A673 (cell line): Measurements from ENCODE around the gene HEPHL1. TPM values are rescaled to one million over a fixed set of nuclear protein-coding genes. Genes with fewer than 3 reads are reported as not detected.

Experiments used
- BruUV-seq: library from RNA; stranded (reverse); fragments of 400-500 nt; replicated peaks from 2 replicates; lab custom pipeline; 2021; lab: Mats Ljungman, UMichigan
- CTCF ChIA-PET: fragments of 300-600 bp; sonication (Branson Sonifier 250); formaldehyde crosslinking; loops from one replicate; lab custom pipeline; 2022; ENCODE audit warnings: antibody characterized with exemption; lab: Charles Lee
- POLR2A ChIA-PET: fragments of 300-600 bp; sonication (Branson Sonifier 250); formaldehyde crosslinking; loops from one replicate; lab custom pipeline; 2022; ENCODE audit warnings: antibody characterized with exemption; ENCODE audit not compliant: low non-redundant PET; lab: Charles Lee
- DNase-seq: peaks from one replicate; pipeline ENCODE4 v3.0.0-alpha.2; 2015; ENCODE audit warnings: low spot score
- H3K27ac ChIP-seq: fragments of 200-600 bp; sonication (generic); 2 replicates; pipeline ENCODE4 v1.5.1; 2016; ENCODE audit warnings: mixed run types, low read depth, mild to moderate bottlenecking, mixed read lengths, antibody characterized with exemption, low read length; ENCODE audit not compliant: poor library complexity, severe bottlenecking
- H3K27me3 ChIP-seq: fragments of 200-600 bp; sonication (generic); replicated peaks from 2 replicates; pipeline ENCODE4 v1.6.1; 2017; ENCODE audit warnings: mixed run types, low read depth, mild to moderate bottlenecking, mixed read lengths, antibody characterized with exemption, low read length; ENCODE audit not compliant: insufficient read depth, poor library complexity
- H3K36me3 ChIP-seq: fragments of 200-600 bp; sonication (generic); 2 replicates; pipeline ENCODE4 v1.6.1; 2016; ENCODE audit warnings: mixed run types, mild to moderate bottlenecking, mixed read lengths, antibody characterized with exemption, low read length; ENCODE audit not compliant: insufficient read depth, poor library complexity, severe bottlenecking
- H3K4me1 ChIP-seq: fragments of 200-600 bp; sonication (generic); 2 replicates; pipeline ENCODE4 v1.6.1; 2017; ENCODE audit warnings: mixed run types, mild to moderate bottlenecking, mixed read lengths, antibody characterized with exemption, low read length; ENCODE audit not compliant: insufficient read depth, poor library complexity, severe bottlenecking
- H3K4me3 ChIP-seq: fragments of 200-600 bp; sonication (generic); 2 replicates; pipeline ENCODE4 v1.5.1; 2016; ENCODE audit warnings: low read depth, mixed run types, mild to moderate bottlenecking, mixed read lengths, low read length; ENCODE audit not compliant: poor library complexity, severe bottlenecking
- H3K9me3 ChIP-seq: fragments of 200-600 bp; sonication (generic); 2 replicates; pipeline ENCODE4 v1.6.1; 2016; ENCODE audit warnings: mixed run types, low read depth, mild to moderate bottlenecking, mixed read lengths, antibody characterized with exemption, low read length; ENCODE audit not compliant: poor library complexity, severe bottlenecking
- EZH2 ChIP-seq: fragments of 200-600 bp; sonication (generic); IDR thresholded peaks from 2 replicates; pipeline ENCODE4 v1.6.1; 2017; ENCODE audit warnings: borderline replicate concordance, low read depth, mild to moderate bottlenecking, mixed read lengths, antibody characterized with exemption, low read length; ENCODE audit not compliant: poor library complexity, severe bottlenecking
- intact Hi-C: fragments of 100-400 bp; cut with micrococcal nuclease; formaldehyde crosslinking; loops from one replicate; pipeline ENCODE4 v1.10.0; 2022; ENCODE audit not compliant: unreplicated experiment
- total RNA-seq: library from RNA; stranded (reverse); gene quantifications from 2 replicates; pipeline ENCODE4 v1.2.3, GENCODE V29; 2021
- TF ChIP-seq, protein P1 (sequence below): fragments of 300-800, 200-600 bp; sonication (generic); conservative IDR thresholded peaks from 2 replicates; pipeline ENCODE4 v1.5.1; 2017; ENCODE audit warnings: low read depth, mild to moderate bottlenecking, antibody characterized with exemption, low read length, moderate library complexity, mixed read lengths

The HEPHL1 gene
- total RNA-seq, 1 experiment from 2014 or later, result not detected

DNA sequence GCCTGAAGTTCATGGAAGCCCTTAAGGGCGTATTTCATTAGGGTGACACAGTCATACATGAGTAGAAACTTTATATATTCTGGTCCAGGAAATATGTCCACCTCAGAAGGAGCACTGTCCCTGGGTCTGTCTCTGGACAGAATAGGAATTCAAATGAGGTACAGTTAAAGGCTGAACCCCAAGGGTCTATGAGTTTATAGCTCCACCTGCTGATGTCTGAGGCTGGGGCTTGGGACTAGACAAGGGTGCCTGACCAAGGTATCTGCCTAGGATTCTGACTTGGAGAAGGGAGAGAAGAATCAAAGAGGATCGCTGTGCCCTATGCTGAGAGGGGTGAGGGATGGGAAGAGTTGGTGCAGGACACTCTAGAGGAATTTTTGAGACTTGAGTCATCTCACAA is 14.9 kb downstream of the HEPHL1 start:
- H3K36me3 ChIP-seq, result no peaks in the 10 kb centered on the region
- no peak overlapping the region for H3K4me3 ChIP-seq
- intact Hi-C loops, result no loop called here
- DNase-seq, result no peak
- no TSS peak for BruUV-seq
- H3K27ac ChIP-seq, result no peak overlapping the region
- no peaks in the 10 kb centered on the region for H3K27me3 ChIP-seq
- no peaks in the 10 kb centered on the region for H3K9me3 ChIP-seq
- TF ChIP-seq, protein P1, sequence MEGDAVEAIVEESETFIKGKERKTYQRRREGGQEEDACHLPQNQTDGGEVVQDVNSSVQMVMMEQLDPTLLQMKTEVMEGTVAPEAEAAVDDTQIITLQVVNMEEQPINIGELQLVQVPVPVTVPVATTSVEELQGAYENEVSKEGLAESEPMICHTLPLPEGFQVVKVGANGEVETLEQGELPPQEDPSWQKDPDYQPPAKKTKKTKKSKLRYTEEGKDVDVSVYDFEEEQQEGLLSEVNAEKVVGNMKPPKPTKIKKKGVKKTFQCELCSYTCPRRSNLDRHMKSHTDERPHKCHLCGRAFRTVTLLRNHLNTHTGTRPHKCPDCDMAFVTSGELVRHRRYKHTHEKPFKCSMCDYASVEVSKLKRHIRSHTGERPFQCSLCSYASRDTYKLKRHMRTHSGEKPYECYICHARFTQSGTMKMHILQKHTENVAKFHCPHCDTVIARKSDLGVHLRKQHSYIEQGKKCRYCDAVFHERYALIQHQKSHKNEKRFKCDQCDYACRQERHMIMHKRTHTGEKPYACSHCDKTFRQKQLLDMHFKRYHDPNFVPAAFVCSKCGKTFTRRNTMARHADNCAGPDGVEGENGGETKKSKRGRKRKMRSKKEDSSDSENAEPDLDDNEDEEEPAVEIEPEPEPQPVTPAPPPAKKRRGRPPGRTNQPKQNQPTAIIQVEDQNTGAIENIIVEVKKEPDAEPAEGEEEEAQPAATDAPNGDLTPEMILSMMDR, result no peak
- TF ChIP-seq EZH2, result no peak
- no peaks in the 10 kb centered on the region for H3K4me1 ChIP-seq
- ChIA-PET POLR2A (no interaction called here), CTCF (no interaction called here)

DNA sequence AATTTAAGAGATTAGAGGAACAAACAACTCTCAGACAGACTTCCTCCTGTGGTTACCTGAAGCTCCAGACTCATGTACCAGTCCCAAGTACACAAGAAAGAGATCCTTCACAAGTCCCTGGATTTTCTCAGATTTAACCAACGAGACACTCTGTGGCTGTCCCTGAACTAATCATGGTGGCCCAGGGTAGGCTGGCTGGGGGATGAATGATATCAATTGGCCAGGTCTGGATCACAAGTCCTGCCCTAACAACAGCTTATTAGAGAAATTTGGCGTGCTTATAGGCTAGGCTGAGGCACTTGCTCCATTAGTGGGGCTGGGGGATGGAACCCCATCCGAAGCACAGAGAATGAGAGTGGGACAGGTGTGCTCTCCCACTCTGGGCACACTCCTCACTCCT is 22.1 kb downstream of the HEPHL1 start:
- Histone ChIP-seq H3K27me3 (peaks cover 17% of the 10 kb centered on the region), H3K9me3 (no peaks in the 10 kb centered on the region), H3K27ac (no peak overlapping the region), H3K4me1 (no peaks in the 10 kb centered on the region), H3K4me3 (no peak overlapping the region), H3K36me3 (no peaks in the 10 kb centered on the region)
- intact Hi-C loops, result no loop called here
- DNase-seq, result no peak
- ChIA-PET CTCF (no interaction called here), POLR2A (interaction anchor here (0.7 kb wide), 1 partner anchor 913 kb away, joined by 3 read pairs; no protein-coding TSS in a partner anchor)
- no TSS peak for BruUV-seq
- TF ChIP-seq EZH2, result no peak
- TF ChIP-seq, protein P1, result no peak

DNA sequence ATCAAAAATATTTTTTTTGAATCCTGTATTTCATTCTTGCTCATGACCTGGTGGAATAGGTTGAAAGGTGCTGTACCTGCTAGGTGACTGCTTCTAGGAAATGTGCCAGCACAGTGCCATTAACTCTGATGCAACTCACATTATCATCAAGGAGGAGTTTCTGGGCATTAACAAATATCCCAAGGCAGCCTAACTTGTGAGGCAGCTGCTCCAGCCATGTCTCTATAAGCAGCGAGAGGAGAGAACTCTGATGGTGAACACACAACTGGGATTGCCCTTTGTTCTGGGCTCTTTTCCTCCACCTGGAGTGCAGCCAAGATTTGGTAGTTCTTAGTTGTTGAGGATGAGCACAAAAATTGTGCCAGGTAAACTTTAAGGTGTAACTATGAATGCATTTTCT is 25.6 kb downstream of the HEPHL1 start:
- TF ChIP-seq, protein P1, result no peak
- H3K36me3 ChIP-seq, result no peaks in the 10 kb centered on the region
- intact Hi-C loops, result no loop called here

More for the DNA sequence above, 25.6 kb downstream of the HEPHL1 start:
- H3K4me1 ChIP-seq, result no peaks in the 10 kb centered on the region
- POLR2A ChIA-PET, result no interaction called here
- H3K27ac ChIP-seq, result no peak overlapping the region
- BruUV-seq, result no TSS peak
- no peak overlapping the region for H3K4me3 ChIP-seq
- peaks cover 26% of the 10 kb centered on the region for H3K27me3 ChIP-seq
- DNase-seq, result no peak
- H3K9me3 ChIP-seq, result no peaks in the 10 kb centered on the region
- CTCF ChIA-PET, result no interaction called here
